Activated CD8-positive, alpha-beta memory T cell treated with anti-CD3 and anti-CD28 coated beads, Interleukin-2, amount 10 ng/mL, durations not matched to agents 7 days and 5 days (primary cell): ENCODE measurements around the gene MTCL3.

Experiments
- ATAC-seq: fragments of 150-1000 bp; cut with Tn5 transposase; one replicate; pipeline ENCODE4 v1.10.0; 2021; ENCODE audit warnings: moderate library complexity
- CTCF ChIA-PET: fragments of 350-600 bp; sonication (Branson Sonifier 250); formaldehyde crosslinking; loops from one replicate; lab custom pipeline; 2021; ENCODE audit warnings: antibody characterized with exemption; lab: Charles Lee
- DNase-seq: peaks from one replicate; pipeline ENCODE4 v3.0.0-alpha.2; 2020
- H3K27ac Mint-ChIP-seq: one replicate; pipeline ENCODE4 v1.8.0; 2021; ENCODE audit warnings: mild to moderate bottlenecking, mixed read lengths
- H3K27me3 Mint-ChIP-seq: one replicate; pipeline ENCODE4 v1.8.0; 2021; ENCODE audit warnings: mixed read lengths
- H3K36me3 Mint-ChIP-seq: one replicate; pipeline ENCODE4 v1.8.0; 2021; ENCODE audit warnings: mild to moderate bottlenecking, mixed read lengths
- H3K4me1 Mint-ChIP-seq: one replicate; pipeline ENCODE4 v1.8.0; 2021; ENCODE audit warnings: mixed read lengths
- H3K4me3 Mint-ChIP-seq: one replicate; pipeline ENCODE4 v1.8.0; 2021; ENCODE audit warnings: mild to moderate bottlenecking, moderate library complexity, mixed read lengths
- H3K9me3 Mint-ChIP-seq: one replicate; pipeline ENCODE4 v1.8.0; 2022; ENCODE audit warnings: low read depth, mixed read lengths

Gene MTCL3

GRCh38 chr6:127510876-127511275, 8.3 kb downstream of the MTCL3 start:
- no peak overlapping the region for H3K4me3 Mint-ChIP-seq
- H3K36me3 Mint-ChIP-seq = peaks cover 57% of the 10 kb centered on the region
- peaks cover 17% of the 10 kb centered on the region for H3K4me1 Mint-ChIP-seq
- CTCF ChIA-PET = interaction anchor here (1.1 to 9.9 kb wide), 2 partner anchors 19 to 44 kb away, joined by 4 to 257 read pairs; no protein-coding TSS in a partner anchor
- ATAC-seq (no peak), DNase-seq (no peak)
- H3K27ac Mint-ChIP-seq = no peak overlapping the region
- peaks cover 4% of the 10 kb centered on the region for H3K27me3 Mint-ChIP-seq
- no peaks in the 10 kb centered on the region for H3K9me3 Mint-ChIP-seq

- CTCF ChIA-PET = interaction anchor here (0.8 to 3.5 kb wide), 2 partner anchors 9 kb away, joined by 3 to 20 read pairs; no protein-coding TSS in a partner anchor
- no peak for ATAC-seq
- Mint-ChIP-seq H3K27ac (no peak overlapping the region), H3K4me1 (peaks cover 7% of the 10 kb centered on the region), H3K27me3 (no peaks in the 10 kb centered on the region), H3K4me3 (no peak overlapping the region), H3K36me3 (peaks cover 46% of the 10 kb centered on the region), H3K9me3 (no peaks in the 10 kb centered on the region)
- DNase-seq = no peak
Observed at GRCh38 chr6:127506894-127507293, 12.2 kb downstream of the MTCL3 start.

- Mint-ChIP-seq H3K27ac (no peak overlapping the region), H3K4me1 (peaks cover 5% of the 10 kb centered on the region), H3K9me3 (no peaks in the 10 kb centered on the region), H3K36me3 (peaks cover 21% of the 10 kb centered on the region), H3K27me3 (no peaks in the 10 kb centered on the region), H3K4me3 (no peak overlapping the region)
- ATAC-seq = no peak
- CTCF ChIA-PET = interaction anchor here (1.1 to 25.7 kb wide), 3 partner anchors 10 to 41 kb away, joined by 3 to 257 read pairs (median 5); no protein-coding TSS in a partner anchor
- no peak for DNase-seq
Observed at GRCh38 chr6:127503022-127503421, 16.1 kb downstream of the MTCL3 start.

- Mint-ChIP-seq H3K27me3 (no peaks in the 10 kb centered on the region), H3K4me3 (no peak overlapping the region), H3K36me3 (peaks cover 25% of the 10 kb centered on the region), H3K27ac (no peak overlapping the region), H3K4me1 (peaks cover 13% of the 10 kb centered on the region), H3K9me3 (no peaks in the 10 kb centered on the region)
- CTCF ChIA-PET = interaction anchor here (1.0 to 25.7 kb wide), 2 partner anchors 10 to 15 kb away, joined by 3 to 257 read pairs; no protein-coding TSS in a partner anchor
- no peak for DNase-seq
- no peak for ATAC-seq
Observed at GRCh38 chr6:127497410-127497809, 21.7 kb downstream of the MTCL3 start.

GRCh38 chr6:127496471-127496870, 22.7 kb downstream of the MTCL3 start:
- H3K9me3 Mint-ChIP-seq = no peaks in the 10 kb centered on the region

GRCh38 chr6:127494240-127494767, 24.8 kb downstream of the MTCL3 start:
- CTCF ChIA-PET = interaction anchor here (1.2 to 25.7 kb wide), 5 partner anchors 8 to 24 kb away, joined by 3 to 257 read pairs (median 5); partner anchors contain the start of gene MTCL3
- Mint-ChIP-seq H3K27me3 (no peaks in the 10 kb centered on the region), H3K27ac (no peak overlapping the region), H3K36me3 (peaks cover 47% of the 10 kb centered on the region), H3K9me3 (no peaks in the 10 kb centered on the region), H3K4me1 (peaks cover 20% of the 10 kb centered on the region), H3K4me3 (no peak overlapping the region)
- no peak for DNase-seq
- ATAC-seq = peak; percentile 45

More at GRCh38 chr6:127496471-127496870, 22.7 kb downstream of the MTCL3 start:
- CTCF ChIA-PET = interaction anchor here (2.9 to 25.7 kb wide), 2 partner anchors 16 to 17 kb away, joined by 7 to 257 read pairs; no protein-coding TSS in a partner anchor
- H3K4me3 Mint-ChIP-seq = no peak overlapping the region
- no peak for DNase-seq
- no peak overlapping the region for H3K27ac Mint-ChIP-seq
- peaks cover 30% of the 10 kb centered on the region for H3K36me3 Mint-ChIP-seq
- ATAC-seq = no peak
- peaks cover 13% of the 10 kb centered on the region for H3K4me1 Mint-ChIP-seq
- no peaks in the 10 kb centered on the region for H3K27me3 Mint-ChIP-seq

GRCh38 chr6:127489248-127489647, 29.9 kb downstream of the MTCL3 start:
- no peak for ATAC-seq
- Mint-ChIP-seq H3K27me3 (no peaks in the 10 kb centered on the region), H3K27ac (no peak overlapping the region), H3K4me1 (peaks cover 36% of the 10 kb centered on the region), H3K9me3 (peaks cover 8% of the 10 kb centered on the region), H3K36me3 (peaks cover 64% of the 10 kb centered on the region), H3K4me3 (no peak overlapping the region)
- DNase-seq = no peak
- CTCF ChIA-PET = interaction anchor here (1.0 to 25.7 kb wide), 3 partner anchors 9 to 24 kb away, joined by 3 to 257 read pairs (median 5); no protein-coding TSS in a partner anchor

GRCh38 chr6:127486934-127487333, 32.2 kb downstream of the MTCL3 start:
- peaks cover 43% of the 10 kb centered on the region for H3K4me1 Mint-ChIP-seq
- CTCF ChIA-PET = interaction anchor here (1.6 to 25.7 kb wide), 2 partner anchors 8 to 26 kb away, joined by 3 to 257 read pairs; no protein-coding TSS in a partner anchor
- ATAC-seq (no peak), DNase-seq (no peak)
- H3K27ac Mint-ChIP-seq = no peak overlapping the region
- peaks cover 71% of the 10 kb centered on the region for H3K36me3 Mint-ChIP-seq
- H3K4me3 Mint-ChIP-seq = no peak overlapping the region
- H3K9me3 Mint-ChIP-seq = peaks cover 8% of the 10 kb centered on the region
- no peaks in the 10 kb centered on the region for H3K27me3 Mint-ChIP-seq

- Mint-ChIP-seq H3K4me3 (peak overlapping the region; percentile 61), H3K27me3 (no peaks in the 10 kb centered on the region), H3K36me3 (peaks cover 69% of the 10 kb centered on the region), H3K27ac (peak overlapping the region; percentile 88), H3K4me1 (peaks cover 36% of the 10 kb centered on the region), H3K9me3 (peaks cover 8% of the 10 kb centered on the region)
- CTCF ChIA-PET = interaction anchor here (0.8 to 25.7 kb wide), 9 partner anchors 10 to 218 kb away, joined by 3 to 257 read pairs (median 3); partner anchors contain the start of genes MTCL3 and RNF146
- peak; percentile 96 for ATAC-seq
- no peak for DNase-seq
Observed at GRCh38 chr6:127484212-127484863, 34.8 kb downstream of the MTCL3 start.

GRCh38 chr6:127483399-127484055, 35.6 kb downstream of the MTCL3 start:
- peaks cover 36% of the 10 kb centered on the region for H3K4me1 Mint-ChIP-seq
- H3K27ac Mint-ChIP-seq = peak overlapping the region; percentile 88
- peaks cover 8% of the 10 kb centered on the region for H3K9me3 Mint-ChIP-seq
- ATAC-seq (peak; percentile 6), DNase-seq (no peak)
- H3K27me3 Mint-ChIP-seq = no peaks in the 10 kb centered on the region
- H3K4me3 Mint-ChIP-seq = peak overlapping the region; percentile 61
- H3K36me3 Mint-ChIP-seq = peaks cover 69% of the 10 kb centered on the region
- CTCF ChIA-PET = interaction anchor here (1.1 to 25.7 kb wide), 4 partner anchors 10 to 217 kb away, joined by 3 to 257 read pairs (median 6); partner anchors contain the start of gene RNF146

- no peaks in the 10 kb centered on the region for H3K27me3 Mint-ChIP-seq
- H3K36me3 Mint-ChIP-seq = peaks cover 72% of the 10 kb centered on the region
- H3K4me1 Mint-ChIP-seq = peaks cover 31% of the 10 kb centered on the region
- ATAC-seq (no peak), DNase-seq (no peak)
- CTCF ChIA-PET = interaction anchor here (2.7 to 25.7 kb wide), 2 partner anchors 30 to 57 kb away, joined by 8 to 257 read pairs; no protein-coding TSS in a partner anchor
- H3K4me3 Mint-ChIP-seq = no peak overlapping the region
- H3K9me3 Mint-ChIP-seq = peaks cover 8% of the 10 kb centered on the region
- H3K27ac Mint-ChIP-seq = no peak overlapping the region
Observed at GRCh38 chr6:127482325-127482724, 36.8 kb downstream of the MTCL3 start.

- Mint-ChIP-seq H3K4me1 (peaks cover 31% of the 10 kb centered on the region), H3K36me3 (peaks cover 69% of the 10 kb centered on the region), H3K4me3 (no peak overlapping the region), H3K9me3 (peaks cover 8% of the 10 kb centered on the region), H3K27me3 (no peaks in the 10 kb centered on the region), H3K27ac (no peak overlapping the region)
- CTCF ChIA-PET = interaction anchor here (25.7 kb wide), 1 partner anchor 31 kb away, joined by 257 read pairs; no protein-coding TSS in a partner anchor
- DNase-seq = no peak
- ATAC-seq = no peak
Observed at GRCh38 chr6:127481628-127482027, 37.5 kb downstream of the MTCL3 start.

- peaks cover 72% of the 10 kb centered on the region for H3K36me3 Mint-ChIP-seq
- peaks cover 8% of the 10 kb centered on the region for H3K9me3 Mint-ChIP-seq
- no peak overlapping the region for H3K4me3 Mint-ChIP-seq
- DNase-seq = no peak
- CTCF ChIA-PET = interaction anchor here (2.8 to 25.7 kb wide), 2 partner anchors 14 to 32 kb away, joined by 7 to 257 read pairs; no protein-coding TSS in a partner anchor
- no peaks in the 10 kb centered on the region for H3K27me3 Mint-ChIP-seq
- H3K27ac Mint-ChIP-seq = no peak overlapping the region
- peaks cover 31% of the 10 kb centered on the region for H3K4me1 Mint-ChIP-seq
- ATAC-seq = no peak
Observed at GRCh38 chr6:127481111-127481510, 38.0 kb downstream of the MTCL3 start.
